ENCODE data around the gene PRSS58. TPM values are rescaled to one million over a fixed set of nuclear protein-coding genes. Genes with fewer than 3 reads are reported as not detected.
A peak's percentile ranks its signal among the peaks of the same experiment; 100 is the strongest.

The PRSS58 gene
- not detected in 2 replicates for total RNA-seq
- not detected in 2 replicates for polyA plus RNA-seq

- H3K9me3 ChIP-seq (ENCODE audit: low read depth), result no peaks in the 10 kb centered on the region
- H3K27me3 ChIP-seq, result no peaks in the 10 kb centered on the region
- H3K36me3 ChIP-seq, result no peaks in the 10 kb centered on the region
- no peak within 1 kb of the TSS for H3K4me3 ChIP-seq
- no peak within 1 kb of the TSS for H3K27ac ChIP-seq
- DNase-seq (ENCODE audit: low read depth in 1 of 2, low spot score in 1 of 2), result no peak
- no peaks in the 10 kb centered on the region for H3K4me1 ChIP-seq (ENCODE audit: low read depth)
- TF ChIP-seq CTCF (IDR thresholded peaks at IDR 0.05; ENCODE audit: low read depth, low read length), result no peak
Observed at GRCh38 chr7:142257958-142258357, at the start of gene PRSS58. PRSS58 (minus strand) TSS chr7:142258058; CDS start chr7:142257707, 351 bp downstream.

- H3K27me3 ChIP-seq, result no peaks in the 10 kb centered on the region
- H3K4me3 ChIP-seq, result no peak overlapping the region
- DNase-seq (ENCODE audit: low read depth in 1 of 2, low spot score in 1 of 2), result no peak
- no peak overlapping the region for H3K27ac ChIP-seq
- no peaks in the 10 kb centered on the region for H3K36me3 ChIP-seq
- no peaks in the 10 kb centered on the region for H3K4me1 ChIP-seq (ENCODE audit: low read depth)
- H3K9me3 ChIP-seq (ENCODE audit: low read depth), result no peaks in the 10 kb centered on the region
- TF ChIP-seq CTCF (IDR thresholded peaks at IDR 0.05; ENCODE audit: low read depth, low read length), result no peak
Observed at GRCh38 chr7:142307246-142307900, 49.5 kb upstream of the PRSS58 start.

- Histone ChIP-seq H3K27ac (no peak overlapping the region), H3K9me3 (ENCODE audit: low read depth) (no peaks in the 10 kb centered on the region), H3K27me3 (no peaks in the 10 kb centered on the region), H3K4me1 (ENCODE audit: low read depth) (no peaks in the 10 kb centered on the region), H3K4me3 (no peak overlapping the region), H3K36me3 (no peaks in the 10 kb centered on the region)
- peak in 1 of 2 donors; percentile 58 for DNase-seq (ENCODE audit: low read depth in 1 of 2, low spot score in 1 of 2)
- TF ChIP-seq CTCF (IDR thresholded peaks at IDR 0.05; ENCODE audit: low read depth, low read length), result no peak
Observed at GRCh38 chr7:142303650-142304049, 45.8 kb upstream of the PRSS58 start.

GRCh38 chr7:142301923-142302550, 44.2 kb upstream of the PRSS58 start:
- peak; percentile 27 for TF ChIP-seq CTCF (IDR thresholded peaks at IDR 0.05; ENCODE audit: low read depth, low read length)
- DNase-seq (ENCODE audit: low read depth in 1 of 2, low spot score in 1 of 2), result no peak
- no peak overlapping the region for H3K4me3 ChIP-seq
- H3K36me3 ChIP-seq, result no peaks in the 10 kb centered on the region
- H3K27me3 ChIP-seq, result no peaks in the 10 kb centered on the region
- no peak overlapping the region for H3K27ac ChIP-seq
- H3K9me3 ChIP-seq (ENCODE audit: low read depth), result no peaks in the 10 kb centered on the region
- H3K4me1 ChIP-seq (ENCODE audit: low read depth), result no peaks in the 10 kb centered on the region

GRCh38 chr7:142301299-142301698, 43.4 kb upstream of the PRSS58 start:
- H3K27ac ChIP-seq, result no peak overlapping the region
- no peaks in the 10 kb centered on the region for H3K9me3 ChIP-seq (ENCODE audit: low read depth)
- no peak for DNase-seq (ENCODE audit: low read depth in 1 of 2, low spot score in 1 of 2)
- TF ChIP-seq CTCF (IDR thresholded peaks at IDR 0.05; ENCODE audit: low read depth, low read length), result no peak
- no peaks in the 10 kb centered on the region for H3K36me3 ChIP-seq
- no peaks in the 10 kb centered on the region for H3K4me1 ChIP-seq (ENCODE audit: low read depth)
- H3K27me3 ChIP-seq, result no peaks in the 10 kb centered on the region
- H3K4me3 ChIP-seq, result no peak overlapping the region
